HEK293 (cell line): ENCODE data around the gene SLC6A11.

Source experiments
- AEBP2 ChIP-seq: fragments of 450-650 bp; formaldehyde crosslinking; IDR thresholded peaks from 2 replicates; pipeline ENCODE4 v1.5.1; 2016; ENCODE audit warnings: missing biosample characterization, missing genetic modification characterization, borderline replicate concordance
- CTCF ChIP-seq: fragments of 450-650 bp; formaldehyde crosslinking; IDR thresholded peaks from 2 replicates; pipeline ENCODE4 v1.5.1; 2016; ENCODE audit warnings: missing biosample characterization, missing genetic modification characterization
- GLI2 ChIP-seq: fragments of 450-650 bp; formaldehyde crosslinking; IDR thresholded peaks from 2 replicates; pipeline ENCODE4; 2017; ENCODE audit warnings: missing biosample characterization, missing genetic modification characterization, low read depth, borderline replicate concordance
- KLF1 ChIP-seq: fragments of 450-650 bp; formaldehyde crosslinking; IDR thresholded peaks from 2 replicates; pipeline ENCODE4 v1.5.1; 2016; ENCODE audit warnings: missing biosample characterization, missing genetic modification characterization
- KLF7 ChIP-seq: fragments of 450-650 bp; formaldehyde crosslinking; IDR thresholded peaks from 2 replicates; pipeline ENCODE4 v1.5.1; 2016; ENCODE audit warnings: missing biosample characterization, missing genetic modification characterization, borderline replicate concordance
- PRDM4 ChIP-seq: fragments of 450-650 bp; formaldehyde crosslinking; IDR thresholded peaks from 2 replicates; pipeline ENCODE4 v1.5.1; 2017; ENCODE audit warnings: missing biosample characterization, missing genetic modification characterization
- ZBTB49 ChIP-seq: fragments of 450-650 bp; formaldehyde crosslinking; IDR thresholded peaks from 2 replicates; pipeline ENCODE4 v1.5.1; 2016; ENCODE audit warnings: missing biosample characterization, missing genetic modification characterization, low read depth
- ZBTB7A ChIP-seq: fragments of 450-650 bp; formaldehyde crosslinking; IDR thresholded peaks from 2 replicates; pipeline ENCODE4 v1.5.1; 2016; ENCODE audit warnings: low read depth, missing biosample characterization, missing genetic modification characterization
- ZNF155 ChIP-seq: fragments of 450-650 bp; formaldehyde crosslinking; IDR thresholded peaks from 2 replicates; pipeline ENCODE4 v1.5.1; 2016; ENCODE audit warnings: missing biosample characterization, missing genetic modification characterization
- ZNF747 ChIP-seq: fragments of 450-650 bp; formaldehyde crosslinking; IDR thresholded peaks from 2 replicates; pipeline ENCODE4 v1.5.1; 2016; ENCODE audit warnings: missing biosample characterization, missing genetic modification characterization
- ZNF777 ChIP-seq: fragments of 450-650 bp; formaldehyde crosslinking; IDR thresholded peaks from 2 replicates; pipeline ENCODE4 v1.5.1; 2017; ENCODE audit warnings: missing biosample characterization, missing genetic modification characterization, borderline replicate concordance
- ZSCAN23 ChIP-seq: fragments of 450-650 bp; formaldehyde crosslinking; IDR thresholded peaks from 2 replicates; pipeline ENCODE4 v1.5.1; 2016; ENCODE audit warnings: missing biosample characterization, missing genetic modification characterization

GRCh38 chr3:10806006-10806405 lies 10.0 kb upstream of the SLC6A11 start:
- TF ChIP-seq CTCF, result no peak
- no peak for TF ChIP-seq ZBTB49 (tag by site-specific recombination)
- TF ChIP-seq GLI2 (tag by site-specific recombination), result no peak
- TF ChIP-seq ZNF155 (tag by site-specific recombination), result no peak
- TF ChIP-seq KLF7 (tag by site-specific recombination), result no peak
- no peak for TF ChIP-seq AEBP2 (tag by site-specific recombination)
- no peak for TF ChIP-seq ZSCAN23 (tag by site-specific recombination)
- no peak for TF ChIP-seq ZNF747 (tag by site-specific recombination)
- no peak for TF ChIP-seq PRDM4
- no peak for TF ChIP-seq ZBTB7A (tag by site-specific recombination)
- TF ChIP-seq KLF1 (tag by site-specific recombination), result no peak
- no peak for TF ChIP-seq ZNF777 (tag by site-specific recombination)
